Measurements from ENCODE around the gene KCNJ10.

KCNJ10 gene

GRCh38 chr1:159952932-159953331 is 117.0 kb downstream of the KCNJ10 start:
- H3K4me3 ChIP-seq (ENCODE audit: low read depth, low read length): no peak overlapping the region
- TF ChIP-seq CTCF (IDR thresholded peaks at IDR 0.05; ENCODE audit: control insufficient read depth, extremely low read depth, insufficient read depth): no peak

GRCh38 chr1:159951551-159951950 is 118.4 kb downstream of the KCNJ10 start:
- TF ChIP-seq CTCF (IDR thresholded peaks at IDR 0.05; ENCODE audit: control insufficient read depth, extremely low read depth, insufficient read depth): no peak
- no peak overlapping the region for H3K4me3 ChIP-seq (ENCODE audit: low read depth, low read length)
- DNase-seq (ENCODE audit: low read depth): no peak

More at GRCh38 chr1:159952932-159953331, 117.0 kb downstream of the KCNJ10 start:
- no peak for DNase-seq (ENCODE audit: low read depth)

- no peak for TF ChIP-seq CTCF (IDR thresholded peaks at IDR 0.05; ENCODE audit: control insufficient read depth, extremely low read depth, insufficient read depth)
- DNase-seq (ENCODE audit: low read depth): no peak
Measured at GRCh38 chr1:159951016-159951415, 118.9 kb downstream of the KCNJ10 start.

GRCh38 chr1:159949981-159950381 is 120.0 kb downstream of the KCNJ10 start:
- H3K4me3 ChIP-seq (ENCODE audit: low read depth, low read length): no peak overlapping the region
- no peak for TF ChIP-seq CTCF (IDR thresholded peaks at IDR 0.05; ENCODE audit: control insufficient read depth, extremely low read depth, insufficient read depth)
- no peak for DNase-seq (ENCODE audit: low read depth)

More at GRCh38 chr1:159951016-159951415, 118.9 kb downstream of the KCNJ10 start:
- no peak overlapping the region for H3K4me3 ChIP-seq (ENCODE audit: low read depth, low read length)

GRCh38 chr1:159949123-159949522 is 120.8 kb downstream of the KCNJ10 start:
- no peak for TF ChIP-seq CTCF (IDR thresholded peaks at IDR 0.05; ENCODE audit: control insufficient read depth, extremely low read depth, insufficient read depth)
- no peak overlapping the region for H3K4me3 ChIP-seq (ENCODE audit: low read depth, low read length)
- no peak for DNase-seq (ENCODE audit: low read depth)

All from LNCaP clone FGC (cell line).